Right atrium auricular region (tissue), 2 donors: ENCODE data around the gene ARHGEF3. TPM values are rescaled to one million over a fixed set of nuclear protein-coding genes. Genes with fewer than 3 reads are reported as not detected.

Experiments
- DNase-seq: peaks from one replicate; pipeline ENCODE4 v3.0.0-alpha.2; 2019; ENCODE audit warnings: low spot score
- H3K27ac ChIP-seq, 2 donors: fragments of 200-600 bp; sonication (generic); 1 replicate in 1 of 2; 2 replicates in 1 of 2; pipeline ENCODE4 v1.5.1; 2016 to 2019
- H3K27me3 ChIP-seq, 2 donors: fragments of 200-600 bp; sonication (generic); one replicate each; pipeline versions ENCODE4 v1.5.1 to v1.6.0; 2017 to 2019
- H3K36me3 ChIP-seq: fragments of 200-600 bp; sonication (generic); one replicate; pipeline ENCODE4 v1.5.1; 2016
- H3K4me1 ChIP-seq, 2 donors: fragments of 200-600 bp; sonication (generic); one replicate each; pipeline versions ENCODE4 v1.5.1 to v1.6.0; 2017 to 2019
- H3K4me3 ChIP-seq, 2 donors: fragments of 200-600 bp; sonication (generic); 1 replicate in 1 of 2; 2 replicates in 1 of 2; pipeline ENCODE4 v1.5.1; 2017 to 2019; ENCODE audit warnings: mild to moderate bottlenecking in 1 of 2, moderate library complexity in 1 of 2
- H3K9me3 ChIP-seq, 2 donors: fragments of 200-600 bp; sonication (generic); one replicate each; pipeline ENCODE4 v1.5.1; 2019
- CTCF ChIP-seq, 2 donors: fragments of 200-600 bp; sonication (generic); IDR thresholded peaks; one replicate each; pipeline ENCODE4 v1.5.1; 2019; ENCODE audit warnings: antibody characterized with exemption in 2 of 2
- total RNA-seq, 2 donors: library from RNA; depleted of rRNA; stranded (reverse); fragments of >200 nt; gene quantifications; one replicate each; pipeline ENCODE4 v1.1.0, GENCODE V29; 2016

Gene ARHGEF3
- total RNA-seq, 2 donors from 2014 or later, result 16.1 to 21.7 TPM

DNA sequence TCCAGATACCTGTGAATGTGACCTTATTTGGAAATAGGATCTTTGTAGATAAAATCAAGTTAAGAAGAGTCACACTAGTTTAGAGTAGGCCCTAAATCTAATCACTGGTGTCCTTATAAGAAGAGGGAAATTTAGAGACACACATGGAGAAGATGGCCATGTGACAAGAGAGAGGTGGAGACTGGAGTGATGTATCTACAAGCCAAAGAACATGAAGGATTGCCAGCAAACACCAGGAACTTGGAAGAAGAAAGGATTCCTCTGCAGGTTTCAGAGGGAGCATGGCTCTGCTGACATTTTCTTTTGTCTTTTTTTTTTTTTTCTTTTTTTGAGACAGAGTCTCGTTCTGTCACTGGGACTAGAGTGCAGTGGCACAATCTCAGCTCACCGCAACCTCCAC is 20.8 kb downstream of the ARHGEF3 start:
- DNase-seq, result no peak
- no peak overlapping the region for H3K27ac ChIP-seq
- H3K36me3 ChIP-seq, result no peaks in the 10 kb centered on the region
- H3K4me1 ChIP-seq, result peaks cover 0 to 65% of the 10 kb centered on the region in 2 donors
- no peaks in the 10 kb centered on the region for H3K9me3 ChIP-seq
- H3K4me3 ChIP-seq, result no peak overlapping the region
- no peak for TF ChIP-seq CTCF (IDR thresholded peaks at IDR 0.05)
- H3K27me3 ChIP-seq, result no peaks in the 10 kb centered on the region

DNA sequence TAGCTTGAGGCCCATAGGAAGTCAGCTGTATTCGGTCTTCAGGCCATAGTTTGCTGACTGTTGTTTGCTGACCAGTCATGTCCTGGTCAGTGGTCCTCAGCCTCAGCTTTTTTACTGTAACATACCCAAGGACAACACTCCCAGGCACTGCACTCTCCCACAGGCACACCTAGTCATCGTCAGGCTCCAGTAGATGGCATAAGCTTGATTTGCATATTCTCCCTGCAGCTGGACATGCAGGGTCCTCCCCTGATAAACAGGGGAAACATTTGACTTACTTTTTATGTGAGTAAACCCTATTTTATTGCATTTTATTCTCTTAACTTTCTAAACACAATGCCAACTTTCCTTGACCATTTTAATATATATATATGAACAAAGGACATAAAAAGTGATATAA is 22.9 kb downstream of the ARHGEF3 start:
- TF ChIP-seq CTCF (IDR thresholded peaks at IDR 0.05), result no peak
- Histone ChIP-seq H3K9me3 (no peaks in the 10 kb centered on the region), H3K27ac (no peak overlapping the region), H3K4me3 (no peak overlapping the region), H3K4me1 (peaks cover 0 to 54% of the 10 kb centered on the region in 2 donors), H3K36me3 (no peaks in the 10 kb centered on the region), H3K27me3 (no peaks in the 10 kb centered on the region)
- DNase-seq, result no peak

DNA sequence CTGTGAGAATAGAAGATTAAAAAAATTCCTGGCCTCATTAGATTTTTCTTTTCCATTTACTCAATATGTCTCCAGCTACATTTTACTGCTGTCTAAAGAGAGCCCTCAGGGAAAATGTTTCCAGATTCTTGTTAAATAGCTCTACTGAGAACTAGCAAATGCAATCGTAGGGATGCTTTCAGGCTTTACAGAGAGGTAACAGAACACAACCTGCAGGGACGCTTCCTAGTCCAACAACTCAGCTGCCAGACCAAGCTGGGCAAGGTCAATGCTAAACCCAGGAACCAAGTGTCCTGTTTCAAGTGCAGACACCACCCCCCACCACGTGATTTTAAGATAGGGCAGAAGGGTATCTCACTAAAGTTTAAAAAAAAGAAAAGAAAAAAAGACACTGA is 25.2 kb downstream of the ARHGEF3 start:
- Histone ChIP-seq H3K9me3 (no peaks in the 10 kb centered on the region), H3K27me3 (no peaks in the 10 kb centered on the region), H3K4me3 (no peak overlapping the region), H3K36me3 (peaks cover 4% of the 10 kb centered on the region), H3K27ac (no peak overlapping the region), H3K4me1 (peaks cover 0 to 31% of the 10 kb centered on the region in 2 donors)
- TF ChIP-seq CTCF (IDR thresholded peaks at IDR 0.05), result no peak
- no peak for DNase-seq

- Histone ChIP-seq H3K36me3 (peaks cover 7% of the 10 kb centered on the region), H3K27ac (peak overlapping the region in 1 of 2 donors; percentile 31), H3K4me1 (peaks cover 0 to 30% of the 10 kb centered on the region in 2 donors), H3K4me3 (no peak overlapping the region), H3K27me3 (no peaks in the 10 kb centered on the region), H3K9me3 (no peaks in the 10 kb centered on the region)
- no peak for TF ChIP-seq CTCF (IDR thresholded peaks at IDR 0.05)
- no peak for DNase-seq
Observed at GRCh38 chr3:56775838-56776555, 25.8 kb downstream of the ARHGEF3 start.

- peaks cover 0 to 30% of the 10 kb centered on the region in 2 donors for H3K4me1 ChIP-seq
- no peaks in the 10 kb centered on the region for H3K9me3 ChIP-seq
- no peak for TF ChIP-seq CTCF (IDR thresholded peaks at IDR 0.05)
- no peak overlapping the region for H3K27ac ChIP-seq
- no peaks in the 10 kb centered on the region for H3K27me3 ChIP-seq
- DNase-seq, result no peak
- H3K4me3 ChIP-seq, result no peak overlapping the region
- peaks cover 7% of the 10 kb centered on the region for H3K36me3 ChIP-seq
Observed at GRCh38 chr3:56775445-56775837, 26.3 kb downstream of the ARHGEF3 start.

DNA sequence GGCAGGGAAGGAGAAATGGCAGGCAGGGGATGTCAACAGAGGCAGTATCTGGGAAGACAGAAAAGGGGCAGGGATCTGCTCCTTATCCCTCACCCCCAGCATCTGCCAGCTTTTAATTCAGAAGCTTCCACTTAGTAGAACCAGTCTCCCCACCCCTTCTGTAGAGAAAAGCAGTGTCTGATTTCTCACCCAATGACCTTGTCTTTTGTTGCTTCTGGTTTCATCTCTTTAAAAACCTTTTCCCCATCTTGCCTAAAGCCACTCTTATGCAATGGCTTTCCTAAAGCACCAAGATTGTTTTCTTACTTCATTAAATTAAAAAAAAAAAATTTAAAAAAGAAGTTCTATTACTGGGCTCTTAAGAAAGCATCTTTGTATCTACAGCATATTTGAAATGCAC is 27.8 kb downstream of the ARHGEF3 start:
- DNase-seq, result peak; percentile 21
- no peak for TF ChIP-seq CTCF (IDR thresholded peaks at IDR 0.05)
- Histone ChIP-seq H3K27me3 (no peaks in the 10 kb centered on the region), H3K4me1 (peaks cover 0 to 40% of the 10 kb centered on the region in 2 donors), H3K9me3 (no peaks in the 10 kb centered on the region), H3K4me3 (no peak overlapping the region), H3K36me3 (peaks cover 7% of the 10 kb centered on the region), H3K27ac (no peak overlapping the region)
